K562 (cell line): ENCODE data around the gene CCDC87. TPM values are rescaled to one million over a fixed set of nuclear protein-coding genes. Genes with fewer than 3 reads are reported as not detected.

Experiments used
- DIDO1 ChIP-seq: fragments of 450-650 bp; IDR thresholded peaks from 2 replicates; pipeline ENCODE4 v1.6.1; 2016; ENCODE audit warnings: low read depth, missing biosample characterization, missing genetic modification characterization
- E2F3 ChIP-seq: fragments of 250-450 bp; sonication (Bioruptor Pico); IDR thresholded peaks from 2 replicates; pipeline ENCODE4 v1.4.0; 2020; ENCODE audit warnings: mild to moderate bottlenecking
- FOS ChIP-seq: IDR thresholded peaks from 3 replicates; pipeline ENCODE4 v1.6.1; 2011; ENCODE audit not compliant: insufficient read length; ENCODE audit errors: extremely low read depth
- HLTF ChIP-seq: fragments of 450-650 bp; IDR thresholded peaks from 2 replicates; pipeline ENCODE4 v1.6.1; 2016
- NR2F6 ChIP-seq: fragments of 450-650 bp; formaldehyde crosslinking; IDR thresholded peaks from 2 replicates; pipeline ENCODE4 v1.4.0; 2020; ENCODE audit warnings: mild to moderate bottlenecking
- POLR2AphosphoS2 ChIP-seq: IDR thresholded peaks from 2 replicates; pipeline ENCODE4 v1.6.1; 2012; ENCODE audit warnings: low read length, improper control_type of control experiment
- SIRT6 ChIP-seq: IDR thresholded peaks from one replicate; pipeline ENCODE4 v1.6.1; 2012; ENCODE audit warnings: low read depth, mild to moderate bottlenecking, control low read depth, inconsistent platforms, low read length, moderate library complexity
- ZNF583 ChIP-seq: fragments of 250-450 bp; sonication (Bioruptor Pico); IDR thresholded peaks from 2 replicates; pipeline ENCODE4 v1.4.0; 2020
- polyA plus RNA-seq, 8 experiments: library from polyadenylated mRNA; depleted of rRNA in 4 of 8; stranded (reverse) in 5 of 8; unstranded in 3 of 8; fragments of >200 nt; fragmentation: Nextera tagmentation in 2 of 8; fragmentation: Illumina TruSeq in 1 of 8; extraction: Ambion mirVana in 2 of 8; extraction: Trizol in 1 of 8; gene quantifications; 2 replicates each; pipeline versions ENCODE4 v1.2.1 to v1.2.3, GENCODE V29; 2011 to 2014; ENCODE audit warnings: inconsistent platforms in 1 of 8, missing spikeins in 1 of 8
- total RNA-seq, 7 experiments: library from RNA; depleted of rRNA in 6 of 7; stranded (reverse); fragments of >200 nt in 6 of 7; fragmentation: Illumina TruSeq in 2 of 7; extraction: Trizol in 2 of 7; gene quantifications; 2 replicates each; pipeline versions ENCODE4 v1.2.1 to v1.2.3, GENCODE V29; 2011 to 2021; ENCODE audit warnings: low replicate concordance in 1 of 7
- TF ChIP-seq, protein P1 (sequence below), 2 experiments: fragments of 450-650 bp; conservative IDR thresholded peaks; 2 replicates each; pipeline ENCODE4 v1.6.1; 2017; ENCODE audit warnings: mild to moderate bottlenecking in 2 of 2, moderate library complexity in 2 of 2
- TF ChIP-seq, protein P2 (sequence below): fragments of 450-650 bp; IDR thresholded peaks from 2 replicates; pipeline ENCODE4 v1.6.1; 2017; ENCODE audit warnings: mild to moderate bottlenecking, moderate library complexity
- TF ChIP-seq, protein P3 (sequence below): fragments of 450-650 bp; IDR thresholded peaks from 2 replicates; pipeline ENCODE4 v1.6.1; 2016; ENCODE audit warnings: mild to moderate bottlenecking, moderate library complexity
- TF ChIP-seq, protein P4 (sequence below): sonication (generic); formaldehyde crosslinking; IDR thresholded peaks from 2 replicates; pipeline ENCODE4 v1.5.0; 2020; ENCODE audit warnings: missing genetic modification reagents

The CCDC87 gene
- total and polyA plus RNA-seq, 9 of the 15 experiments (the other 6 are each of a cell fraction or from before 2014, with no cell fraction given): 0.03 to 0.44 (median 0.15) TPM; not detected in 1

DNA sequence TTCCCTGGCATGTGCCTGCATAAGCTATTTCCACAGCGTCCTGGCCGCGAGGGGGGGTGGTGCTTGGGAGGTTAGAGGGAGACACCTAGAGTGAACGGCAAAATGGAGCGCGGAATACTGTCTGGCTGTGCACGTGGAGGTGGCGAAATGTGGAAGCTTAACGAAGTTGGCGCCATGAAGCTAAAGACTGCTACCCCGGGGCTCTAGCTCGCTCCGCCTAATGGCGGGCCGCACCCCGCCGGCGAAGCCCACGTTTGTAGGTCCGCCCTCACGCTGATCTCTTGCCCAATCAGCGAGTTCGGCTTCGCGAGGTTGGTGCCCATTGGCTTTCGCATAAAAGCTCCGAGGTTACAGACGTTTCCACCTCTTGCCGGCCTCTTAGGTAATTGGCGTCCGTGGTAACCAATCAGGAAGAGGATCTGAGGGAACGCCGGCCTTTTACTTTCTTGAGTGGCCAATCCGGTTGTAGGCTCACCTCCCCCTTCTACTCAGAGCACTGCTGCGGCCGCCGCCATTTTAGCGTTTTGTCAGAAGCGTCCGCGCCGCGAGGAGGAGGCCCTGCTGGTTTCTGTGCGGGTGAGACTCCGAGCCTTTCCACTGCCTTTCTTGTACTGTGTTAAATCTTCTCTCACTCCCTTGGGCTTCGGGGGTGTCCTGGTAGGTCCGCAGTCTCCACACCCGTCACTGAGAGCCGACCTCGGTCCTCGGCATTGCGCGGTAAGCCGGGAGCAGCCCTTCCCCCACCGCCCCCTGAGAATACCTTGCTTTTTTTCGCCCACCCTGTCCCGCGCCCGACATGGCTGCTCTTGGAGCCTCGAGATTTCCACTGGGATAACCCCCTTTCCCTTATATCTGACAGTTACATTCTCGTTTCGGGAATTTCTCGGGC is 45.6 kb upstream of the CCDC87 start, which contains the start of gene RBM4 (continued):
- TF ChIP-seq, protein P1, sequence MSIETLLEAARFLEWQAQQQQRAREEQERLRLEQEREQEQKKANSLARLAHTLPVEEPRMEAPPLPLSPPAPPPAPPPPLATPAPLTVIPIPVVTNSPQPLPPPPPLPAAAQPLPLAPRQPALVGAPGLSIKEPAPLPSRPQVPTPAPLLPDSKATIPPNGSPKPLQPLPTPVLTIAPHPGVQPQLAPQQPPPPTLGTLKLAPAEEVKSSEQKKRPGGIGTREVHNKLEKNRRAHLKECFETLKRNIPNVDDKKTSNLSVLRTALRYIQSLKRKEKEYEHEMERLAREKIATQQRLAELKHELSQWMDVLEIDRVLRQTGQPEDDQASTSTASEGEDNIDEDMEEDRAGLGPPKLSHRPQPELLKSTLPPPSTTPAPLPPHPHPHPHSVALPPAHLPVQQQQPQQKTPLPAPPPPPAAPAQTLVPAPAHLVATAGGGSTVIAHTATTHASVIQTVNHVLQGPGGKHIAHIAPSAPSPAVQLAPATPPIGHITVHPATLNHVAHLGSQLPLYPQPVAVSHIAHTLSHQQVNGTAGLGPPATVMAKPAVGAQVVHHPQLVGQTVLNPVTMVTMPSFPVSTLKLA (conservative IDR thresholded peaks at IDR 0.05): peak; percentile 89 to 91
- TF ChIP-seq FOS (peak; percentile 95), NR2F6 (CRISPR knock-in tag) (no peak), ZNF583 (0 out of 2 replicates have a peak, but pooled peaks have one; percentile 42), POLR2AphosphoS2 (peak; percentile 99), SIRT6 (no peak), E2F3 (0 out of 2 replicates have a peak, but pooled peaks have one; percentile 52), HLTF (peak; percentile 78), DIDO1 (tag) (no peak)
- TF ChIP-seq, protein P2, sequence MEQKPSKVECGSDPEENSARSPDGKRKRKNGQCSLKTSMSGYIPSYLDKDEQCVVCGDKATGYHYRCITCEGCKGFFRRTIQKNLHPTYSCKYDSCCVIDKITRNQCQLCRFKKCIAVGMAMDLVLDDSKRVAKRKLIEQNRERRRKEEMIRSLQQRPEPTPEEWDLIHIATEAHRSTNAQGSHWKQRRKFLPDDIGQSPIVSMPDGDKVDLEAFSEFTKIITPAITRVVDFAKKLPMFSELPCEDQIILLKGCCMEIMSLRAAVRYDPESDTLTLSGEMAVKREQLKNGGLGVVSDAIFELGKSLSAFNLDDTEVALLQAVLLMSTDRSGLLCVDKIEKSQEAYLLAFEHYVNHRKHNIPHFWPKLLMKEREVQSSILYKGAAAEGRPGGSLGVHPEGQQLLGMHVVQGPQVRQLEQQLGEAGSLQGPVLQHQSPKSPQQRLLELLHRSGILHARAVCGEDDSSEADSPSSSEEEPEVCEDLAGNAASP: no peak
- TF ChIP-seq, protein P3, sequence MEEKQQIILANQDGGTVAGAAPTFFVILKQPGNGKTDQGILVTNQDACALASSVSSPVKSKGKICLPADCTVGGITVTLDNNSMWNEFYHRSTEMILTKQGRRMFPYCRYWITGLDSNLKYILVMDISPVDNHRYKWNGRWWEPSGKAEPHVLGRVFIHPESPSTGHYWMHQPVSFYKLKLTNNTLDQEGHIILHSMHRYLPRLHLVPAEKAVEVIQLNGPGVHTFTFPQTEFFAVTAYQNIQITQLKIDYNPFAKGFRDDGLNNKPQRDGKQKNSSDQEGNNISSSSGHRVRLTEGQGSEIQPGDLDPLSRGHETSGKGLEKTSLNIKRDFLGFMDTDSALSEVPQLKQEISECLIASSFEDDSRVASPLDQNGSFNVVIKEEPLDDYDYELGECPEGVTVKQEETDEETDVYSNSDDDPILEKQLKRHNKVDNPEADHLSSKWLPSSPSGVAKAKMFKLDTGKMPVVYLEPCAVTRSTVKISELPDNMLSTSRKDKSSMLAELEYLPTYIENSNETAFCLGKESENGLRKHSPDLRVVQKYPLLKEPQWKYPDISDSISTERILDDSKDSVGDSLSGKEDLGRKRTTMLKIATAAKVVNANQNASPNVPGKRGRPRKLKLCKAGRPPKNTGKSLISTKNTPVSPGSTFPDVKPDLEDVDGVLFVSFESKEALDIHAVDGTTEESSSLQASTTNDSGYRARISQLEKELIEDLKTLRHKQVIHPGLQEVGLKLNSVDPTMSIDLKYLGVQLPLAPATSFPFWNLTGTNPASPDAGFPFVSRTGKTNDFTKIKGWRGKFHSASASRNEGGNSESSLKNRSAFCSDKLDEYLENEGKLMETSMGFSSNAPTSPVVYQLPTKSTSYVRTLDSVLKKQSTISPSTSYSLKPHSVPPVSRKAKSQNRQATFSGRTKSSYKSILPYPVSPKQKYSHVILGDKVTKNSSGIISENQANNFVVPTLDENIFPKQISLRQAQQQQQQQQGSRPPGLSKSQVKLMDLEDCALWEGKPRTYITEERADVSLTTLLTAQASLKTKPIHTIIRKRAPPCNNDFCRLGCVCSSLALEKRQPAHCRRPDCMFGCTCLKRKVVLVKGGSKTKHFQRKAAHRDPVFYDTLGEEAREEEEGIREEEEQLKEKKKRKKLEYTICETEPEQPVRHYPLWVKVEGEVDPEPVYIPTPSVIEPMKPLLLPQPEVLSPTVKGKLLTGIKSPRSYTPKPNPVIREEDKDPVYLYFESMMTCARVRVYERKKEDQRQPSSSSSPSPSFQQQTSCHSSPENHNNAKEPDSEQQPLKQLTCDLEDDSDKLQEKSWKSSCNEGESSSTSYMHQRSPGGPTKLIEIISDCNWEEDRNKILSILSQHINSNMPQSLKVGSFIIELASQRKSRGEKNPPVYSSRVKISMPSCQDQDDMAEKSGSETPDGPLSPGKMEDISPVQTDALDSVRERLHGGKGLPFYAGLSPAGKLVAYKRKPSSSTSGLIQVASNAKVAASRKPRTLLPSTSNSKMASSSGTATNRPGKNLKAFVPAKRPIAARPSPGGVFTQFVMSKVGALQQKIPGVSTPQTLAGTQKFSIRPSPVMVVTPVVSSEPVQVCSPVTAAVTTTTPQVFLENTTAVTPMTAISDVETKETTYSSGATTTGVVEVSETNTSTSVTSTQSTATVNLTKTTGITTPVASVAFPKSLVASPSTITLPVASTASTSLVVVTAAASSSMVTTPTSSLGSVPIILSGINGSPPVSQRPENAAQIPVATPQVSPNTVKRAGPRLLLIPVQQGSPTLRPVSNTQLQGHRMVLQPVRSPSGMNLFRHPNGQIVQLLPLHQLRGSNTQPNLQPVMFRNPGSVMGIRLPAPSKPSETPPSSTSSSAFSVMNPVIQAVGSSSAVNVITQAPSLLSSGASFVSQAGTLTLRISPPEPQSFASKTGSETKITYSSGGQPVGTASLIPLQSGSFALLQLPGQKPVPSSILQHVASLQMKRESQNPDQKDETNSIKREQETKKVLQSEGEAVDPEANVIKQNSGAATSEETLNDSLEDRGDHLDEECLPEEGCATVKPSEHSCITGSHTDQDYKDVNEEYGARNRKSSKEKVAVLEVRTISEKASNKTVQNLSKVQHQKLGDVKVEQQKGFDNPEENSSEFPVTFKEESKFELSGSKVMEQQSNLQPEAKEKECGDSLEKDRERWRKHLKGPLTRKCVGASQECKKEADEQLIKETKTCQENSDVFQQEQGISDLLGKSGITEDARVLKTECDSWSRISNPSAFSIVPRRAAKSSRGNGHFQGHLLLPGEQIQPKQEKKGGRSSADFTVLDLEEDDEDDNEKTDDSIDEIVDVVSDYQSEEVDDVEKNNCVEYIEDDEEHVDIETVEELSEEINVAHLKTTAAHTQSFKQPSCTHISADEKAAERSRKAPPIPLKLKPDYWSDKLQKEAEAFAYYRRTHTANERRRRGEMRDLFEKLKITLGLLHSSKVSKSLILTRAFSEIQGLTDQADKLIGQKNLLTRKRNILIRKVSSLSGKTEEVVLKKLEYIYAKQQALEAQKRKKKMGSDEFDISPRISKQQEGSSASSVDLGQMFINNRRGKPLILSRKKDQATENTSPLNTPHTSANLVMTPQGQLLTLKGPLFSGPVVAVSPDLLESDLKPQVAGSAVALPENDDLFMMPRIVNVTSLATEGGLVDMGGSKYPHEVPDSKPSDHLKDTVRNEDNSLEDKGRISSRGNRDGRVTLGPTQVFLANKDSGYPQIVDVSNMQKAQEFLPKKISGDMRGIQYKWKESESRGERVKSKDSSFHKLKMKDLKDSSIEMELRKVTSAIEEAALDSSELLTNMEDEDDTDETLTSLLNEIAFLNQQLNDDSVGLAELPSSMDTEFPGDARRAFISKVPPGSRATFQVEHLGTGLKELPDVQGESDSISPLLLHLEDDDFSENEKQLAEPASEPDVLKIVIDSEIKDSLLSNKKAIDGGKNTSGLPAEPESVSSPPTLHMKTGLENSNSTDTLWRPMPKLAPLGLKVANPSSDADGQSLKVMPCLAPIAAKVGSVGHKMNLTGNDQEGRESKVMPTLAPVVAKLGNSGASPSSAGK: peak; percentile 97
- TF ChIP-seq, protein P4, sequence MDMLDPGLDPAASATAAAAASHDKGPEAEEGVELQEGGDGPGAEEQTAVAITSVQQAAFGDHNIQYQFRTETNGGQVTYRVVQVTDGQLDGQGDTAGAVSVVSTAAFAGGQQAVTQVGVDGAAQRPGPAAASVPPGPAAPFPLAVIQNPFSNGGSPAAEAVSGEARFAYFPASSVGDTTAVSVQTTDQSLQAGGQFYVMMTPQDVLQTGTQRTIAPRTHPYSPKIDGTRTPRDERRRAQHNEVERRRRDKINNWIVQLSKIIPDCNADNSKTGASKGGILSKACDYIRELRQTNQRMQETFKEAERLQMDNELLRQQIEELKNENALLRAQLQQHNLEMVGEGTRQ (CRISPR knock-in tag): no peak
